Left ventricle myocardium inferior (tissue), 1 donor: ENCODE data around the gene MCCD1. TPM values are rescaled to one million over a fixed set of nuclear protein-coding genes. Genes with fewer than 3 reads are reported as not detected.
"Not testable (repeated sequence)": the region's sequence is repeated elsewhere in the genome, so short reads cannot be mapped to it uniquely, and the experiment has no call there.

Experiments
- DNase-seq: peaks from one replicate; pipeline ENCODE4 v3.0.0-alpha.2; 2020
- H3K27ac ChIP-seq: fragments of 200-600 bp; replicated peaks from 2 replicates; pipeline ENCODE4 v1.8.0; 2021
- H3K27me3 ChIP-seq: fragments of 200-600 bp; 2 replicates; pipeline ENCODE4 v1.8.0; 2021; ENCODE audit warnings: low read depth
- H3K36me3 ChIP-seq: fragments of 200-600 bp; 2 replicates; pipeline ENCODE4 v1.8.0; 2021
- H3K4me1 ChIP-seq: fragments of 200-600 bp; 2 replicates; pipeline ENCODE4 v1.8.0; 2021
- H3K4me3 ChIP-seq: fragments of 200-600 bp; 2 replicates; pipeline ENCODE4 v1.8.0; 2021; ENCODE audit warnings: mild to moderate bottlenecking, moderate library complexity
- H3K9me3 ChIP-seq: fragments of 200-600 bp; replicated peaks from 2 replicates; pipeline ENCODE4 v1.8.0; 2021
- intact Hi-C: fragments of 100-400 bp; cut with micrococcal nuclease; formaldehyde crosslinking; loops from one replicate; pipeline ENCODE4 v1.11.0; 2022
- total RNA-seq: library from RNA; stranded (reverse); fragmentation: NEBNext Ultra II Directional; extraction: Animal tissue kit (Norgen Biotek cat#: 25700); gene quantifications from one replicate; pipeline ENCODE4 v1.2.1, GENCODE V29; 2021
- TF ChIP-seq, protein P1 (sequence below): fragments of 200-600 bp; IDR thresholded peaks from 2 replicates; pipeline ENCODE4 v1.8.0; 2021; ENCODE audit warnings: antibody characterized with exemption, mild to moderate bottlenecking, borderline replicate concordance
- donor health status: DM: no; HTN: yes; CAD: no; lungs with severe emphysema.

The MCCD1 gene
- total RNA-seq, 1 donor from 2014 or later: not detected

DNA sequence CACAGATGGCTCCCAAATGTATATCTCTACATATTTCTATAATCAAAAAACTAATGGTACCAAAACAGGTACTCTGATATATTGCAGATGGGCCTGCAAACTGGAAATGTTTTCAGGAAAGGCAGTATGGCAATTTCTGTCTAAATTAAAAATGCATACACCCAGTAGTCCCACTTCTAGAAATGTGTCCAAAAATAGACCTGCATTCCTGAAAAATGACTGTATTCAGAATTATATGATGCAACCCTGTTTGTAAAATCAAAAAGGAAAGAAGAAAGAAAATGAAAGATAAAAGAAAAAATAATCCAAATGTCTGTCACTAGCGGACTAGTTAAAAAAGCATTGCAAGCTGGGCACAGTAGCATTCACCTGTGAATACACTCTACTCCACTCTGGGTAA is 43.7 kb upstream of the MCCD1 start:
- DNase-seq: no peak
- Histone ChIP-seq H3K4me3 (no peak overlapping the region), H3K27me3 (no peaks in the 10 kb centered on the region), H3K27ac (no peak overlapping the region), H3K4me1 (no peaks in the 10 kb centered on the region), H3K36me3 (no peaks in the 10 kb centered on the region), H3K9me3 (no peaks in the 10 kb centered on the region)
- TF ChIP-seq, protein P1, sequence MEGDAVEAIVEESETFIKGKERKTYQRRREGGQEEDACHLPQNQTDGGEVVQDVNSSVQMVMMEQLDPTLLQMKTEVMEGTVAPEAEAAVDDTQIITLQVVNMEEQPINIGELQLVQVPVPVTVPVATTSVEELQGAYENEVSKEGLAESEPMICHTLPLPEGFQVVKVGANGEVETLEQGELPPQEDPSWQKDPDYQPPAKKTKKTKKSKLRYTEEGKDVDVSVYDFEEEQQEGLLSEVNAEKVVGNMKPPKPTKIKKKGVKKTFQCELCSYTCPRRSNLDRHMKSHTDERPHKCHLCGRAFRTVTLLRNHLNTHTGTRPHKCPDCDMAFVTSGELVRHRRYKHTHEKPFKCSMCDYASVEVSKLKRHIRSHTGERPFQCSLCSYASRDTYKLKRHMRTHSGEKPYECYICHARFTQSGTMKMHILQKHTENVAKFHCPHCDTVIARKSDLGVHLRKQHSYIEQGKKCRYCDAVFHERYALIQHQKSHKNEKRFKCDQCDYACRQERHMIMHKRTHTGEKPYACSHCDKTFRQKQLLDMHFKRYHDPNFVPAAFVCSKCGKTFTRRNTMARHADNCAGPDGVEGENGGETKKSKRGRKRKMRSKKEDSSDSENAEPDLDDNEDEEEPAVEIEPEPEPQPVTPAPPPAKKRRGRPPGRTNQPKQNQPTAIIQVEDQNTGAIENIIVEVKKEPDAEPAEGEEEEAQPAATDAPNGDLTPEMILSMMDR: no peak
- intact Hi-C loops: no loop called here

DNA sequence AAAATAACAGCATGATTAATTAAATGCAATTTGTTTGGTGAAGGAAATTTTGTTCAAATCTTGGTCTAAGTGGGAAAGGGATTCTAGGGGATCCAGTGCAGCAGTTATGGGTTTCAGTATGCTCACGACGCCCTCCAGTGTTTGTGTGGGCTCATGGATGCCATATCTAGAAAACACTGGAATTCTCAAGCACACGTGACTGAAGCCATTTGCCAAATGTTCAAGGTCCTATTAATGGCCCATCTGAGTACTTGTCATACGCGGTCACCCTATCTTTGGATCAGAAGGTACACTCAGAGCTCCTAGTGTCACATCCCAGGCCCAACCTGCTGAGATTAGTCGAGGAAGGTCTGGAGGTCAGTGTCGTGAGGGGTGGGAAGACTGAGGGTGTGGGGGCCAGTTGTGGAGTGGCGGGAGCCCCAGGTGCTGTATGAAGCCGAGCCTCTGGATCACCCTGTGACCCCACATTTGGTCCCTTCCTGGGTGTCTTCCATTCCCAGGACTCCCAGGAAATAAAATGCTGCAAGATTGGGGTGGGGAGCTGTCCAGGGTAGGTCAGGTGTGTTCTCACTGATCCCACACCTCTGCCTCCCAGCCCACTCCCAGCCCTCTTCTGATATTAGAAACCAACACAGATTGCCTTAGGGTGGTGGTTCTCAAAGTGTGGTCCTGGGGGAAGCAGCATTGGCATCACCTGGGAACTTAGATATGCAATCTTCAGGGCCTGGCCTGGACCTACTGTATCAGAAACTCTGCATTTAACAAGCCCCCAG is 42.5 kb upstream of the MCCD1 start:
- H3K4me1 ChIP-seq, H3K27ac ChIP-seq, H3K9me3 ChIP-seq, DNase-seq, intact Hi-C loops, H3K27me3 ChIP-seq, H3K4me3 ChIP-seq, H3K36me3 ChIP-seq: not testable (repeated sequence)

DNA sequence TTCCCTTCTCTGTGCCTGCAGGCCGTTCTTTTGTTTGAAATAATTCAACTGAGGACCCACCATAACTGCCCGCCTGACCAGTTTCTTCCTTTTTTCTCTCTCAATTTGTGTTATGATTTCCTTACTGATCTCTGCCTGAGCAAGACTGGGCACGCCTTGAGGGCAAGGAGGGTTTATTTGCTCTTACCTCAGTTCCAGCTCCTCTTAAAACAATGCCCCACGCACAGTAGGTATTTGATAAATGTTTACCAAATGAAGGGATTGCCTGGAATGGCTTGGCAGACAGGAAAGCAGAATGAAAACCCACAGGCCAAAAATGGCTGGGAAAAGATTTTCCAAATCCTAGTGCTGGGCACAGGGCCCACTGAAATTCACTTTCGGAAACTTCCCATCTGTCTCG is 41.1 kb upstream of the MCCD1 start:
- H3K4me1 ChIP-seq: peaks cover 11% of the 10 kb centered on the region
- H3K4me3 ChIP-seq, H3K27ac ChIP-seq, intact Hi-C loops, H3K9me3 ChIP-seq, H3K36me3 ChIP-seq, DNase-seq, H3K27me3 ChIP-seq: not testable (repeated sequence)

DNA sequence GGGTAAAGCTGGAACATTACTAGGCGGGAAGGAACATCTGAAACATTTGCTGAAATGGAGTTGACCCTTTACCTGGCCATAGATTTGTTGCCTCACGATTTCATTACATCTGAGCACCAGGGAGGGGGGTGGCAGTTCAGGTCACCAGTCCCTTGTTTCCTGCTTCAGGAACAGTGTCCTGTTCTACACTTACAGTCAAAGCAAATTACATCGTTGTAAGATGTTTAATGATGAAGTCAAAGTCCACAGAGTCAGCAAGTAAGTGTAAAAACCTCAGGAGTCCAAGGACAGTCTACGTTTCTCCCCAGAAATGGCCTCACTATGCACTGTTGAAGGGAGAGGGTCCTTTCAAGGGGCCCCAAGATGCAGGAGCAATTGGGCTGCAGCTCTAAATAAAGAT is 39.7 kb upstream of the MCCD1 start:
- Histone ChIP-seq H3K4me1 (peaks cover 22% of the 10 kb centered on the region), H3K27me3 (peaks cover 6% of the 10 kb centered on the region), H3K36me3 (no peaks in the 10 kb centered on the region), H3K9me3 (no peaks in the 10 kb centered on the region), H3K4me3 (no peak overlapping the region), H3K27ac (no peak overlapping the region)
- TF ChIP-seq, protein P1: no peak
- DNase-seq: no peak
- intact Hi-C loops: no loop called here

DNA sequence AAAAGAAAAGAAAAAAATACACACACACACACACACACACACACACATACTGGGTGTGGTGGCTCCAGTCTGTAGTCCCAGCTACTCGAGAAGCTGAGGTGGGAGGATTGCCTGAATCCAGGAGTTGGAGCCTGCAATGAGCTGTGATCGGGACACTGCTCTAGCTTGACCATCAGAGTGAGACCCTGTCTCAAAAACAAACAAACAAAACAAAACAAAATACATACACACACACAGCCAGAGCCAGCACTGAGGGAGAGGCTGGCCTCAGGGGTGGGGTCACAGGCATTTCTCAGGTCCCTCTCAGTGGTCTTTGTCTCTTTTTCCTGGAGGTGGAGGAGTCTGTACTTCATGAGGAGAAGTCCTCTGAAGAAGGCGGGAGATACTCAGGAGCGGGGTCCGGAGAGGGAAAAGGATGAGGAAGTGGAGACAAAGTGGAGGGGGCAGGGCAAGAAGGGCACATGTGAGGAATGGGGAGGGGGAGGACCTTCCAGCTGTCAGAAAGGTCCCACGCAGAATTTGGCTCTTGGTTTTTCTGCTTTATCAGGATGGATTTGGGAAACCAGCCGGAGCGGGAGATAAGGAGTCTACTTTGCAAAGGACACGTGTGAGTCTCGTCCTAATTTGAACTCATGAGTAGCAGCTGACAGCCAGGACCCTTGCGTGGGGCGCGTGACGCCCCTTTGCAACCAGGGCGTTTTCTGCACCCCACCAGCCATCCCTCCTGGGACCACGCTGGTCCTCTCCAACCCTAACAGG is 38.5 kb upstream of the MCCD1 start:
- intact Hi-C loops: no loop called here

DNA sequence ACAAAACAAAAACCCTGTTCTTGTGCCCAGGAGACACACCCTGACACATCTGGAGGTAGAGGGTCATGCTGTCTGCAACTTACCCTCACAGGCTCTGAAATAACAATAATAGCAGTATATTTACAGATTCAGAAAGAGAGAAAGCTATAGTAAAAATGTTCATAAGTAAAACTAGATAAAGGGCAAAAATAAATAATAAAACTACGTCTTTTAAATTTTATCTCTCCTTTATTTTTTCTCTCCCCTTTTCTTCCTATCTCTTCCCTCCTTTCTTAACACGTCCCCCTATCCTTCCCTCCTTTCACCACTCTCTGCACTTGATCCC is 35.2 kb upstream of the MCCD1 start:
- intact Hi-C loops, H3K36me3 ChIP-seq, DNase-seq, H3K9me3 ChIP-seq: not testable (repeated sequence)
- Histone ChIP-seq H3K27me3 (peaks cover 13% of the 10 kb centered on the region), H3K27ac (peak overlapping the region; percentile 74), H3K4me1 (peaks cover 45% of the 10 kb centered on the region), H3K4me3 (peak overlapping the region; percentile 76)

More for the DNA sequence above, 38.5 kb upstream of the MCCD1 start:
- Histone ChIP-seq H3K9me3 (no peaks in the 10 kb centered on the region), H3K36me3 (no peaks in the 10 kb centered on the region), H3K27ac (no peak overlapping the region), H3K4me1 (peaks cover 29% of the 10 kb centered on the region), H3K4me3 (no peak overlapping the region), H3K27me3 (peaks cover 6% of the 10 kb centered on the region)
- TF ChIP-seq, protein P1: no peak
- DNase-seq: no peak
